Measurements from ENCODE around the gene IFNA1.

The IFNA1 gene

DNA sequence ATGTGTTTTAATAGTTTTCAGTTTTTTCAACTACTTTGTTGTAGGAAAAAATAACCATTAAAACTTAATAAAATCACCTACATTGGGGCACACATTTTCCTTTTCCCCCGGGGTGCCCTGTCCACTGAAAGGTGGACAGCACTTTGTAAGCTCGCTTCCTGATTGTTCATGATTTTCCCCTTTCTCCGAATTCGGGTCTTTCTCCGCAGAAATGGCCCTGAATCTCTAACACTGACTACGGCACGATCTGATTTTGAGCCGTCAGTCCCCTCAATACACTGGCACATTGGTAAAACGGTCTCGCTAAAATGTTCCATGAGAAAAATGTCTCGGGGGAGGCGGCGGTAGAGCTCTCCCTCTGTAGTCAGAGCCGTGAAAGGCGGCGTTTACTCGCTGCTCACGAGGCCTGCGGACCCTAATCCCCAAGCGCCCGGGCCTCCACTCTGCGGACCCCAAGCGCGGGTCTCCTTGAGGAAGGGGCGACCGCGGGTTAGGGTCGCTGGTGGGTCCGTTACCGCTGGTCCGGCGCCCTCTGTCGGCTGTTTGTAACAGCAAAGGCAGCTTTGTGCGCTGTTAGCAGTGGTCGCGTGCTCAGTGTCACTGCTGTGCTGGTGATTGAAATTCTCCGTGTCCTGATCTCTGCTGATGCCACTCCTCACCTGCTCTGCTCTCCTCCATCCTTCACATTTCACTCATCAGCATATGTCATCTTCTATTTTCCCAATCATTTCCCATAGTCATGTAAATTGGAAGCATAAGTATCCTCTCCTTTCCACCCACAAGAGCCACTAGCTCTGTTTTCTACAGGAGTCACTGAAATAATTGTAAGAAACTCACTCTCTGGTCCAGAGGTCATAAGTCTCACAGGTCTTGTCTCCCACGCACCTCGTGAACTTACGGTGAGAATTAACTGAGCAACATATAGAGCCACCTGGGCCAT, 44.2 kb upstream of the IFNA1 start (continued):
- TF ChIP-seq, protein P1, sequence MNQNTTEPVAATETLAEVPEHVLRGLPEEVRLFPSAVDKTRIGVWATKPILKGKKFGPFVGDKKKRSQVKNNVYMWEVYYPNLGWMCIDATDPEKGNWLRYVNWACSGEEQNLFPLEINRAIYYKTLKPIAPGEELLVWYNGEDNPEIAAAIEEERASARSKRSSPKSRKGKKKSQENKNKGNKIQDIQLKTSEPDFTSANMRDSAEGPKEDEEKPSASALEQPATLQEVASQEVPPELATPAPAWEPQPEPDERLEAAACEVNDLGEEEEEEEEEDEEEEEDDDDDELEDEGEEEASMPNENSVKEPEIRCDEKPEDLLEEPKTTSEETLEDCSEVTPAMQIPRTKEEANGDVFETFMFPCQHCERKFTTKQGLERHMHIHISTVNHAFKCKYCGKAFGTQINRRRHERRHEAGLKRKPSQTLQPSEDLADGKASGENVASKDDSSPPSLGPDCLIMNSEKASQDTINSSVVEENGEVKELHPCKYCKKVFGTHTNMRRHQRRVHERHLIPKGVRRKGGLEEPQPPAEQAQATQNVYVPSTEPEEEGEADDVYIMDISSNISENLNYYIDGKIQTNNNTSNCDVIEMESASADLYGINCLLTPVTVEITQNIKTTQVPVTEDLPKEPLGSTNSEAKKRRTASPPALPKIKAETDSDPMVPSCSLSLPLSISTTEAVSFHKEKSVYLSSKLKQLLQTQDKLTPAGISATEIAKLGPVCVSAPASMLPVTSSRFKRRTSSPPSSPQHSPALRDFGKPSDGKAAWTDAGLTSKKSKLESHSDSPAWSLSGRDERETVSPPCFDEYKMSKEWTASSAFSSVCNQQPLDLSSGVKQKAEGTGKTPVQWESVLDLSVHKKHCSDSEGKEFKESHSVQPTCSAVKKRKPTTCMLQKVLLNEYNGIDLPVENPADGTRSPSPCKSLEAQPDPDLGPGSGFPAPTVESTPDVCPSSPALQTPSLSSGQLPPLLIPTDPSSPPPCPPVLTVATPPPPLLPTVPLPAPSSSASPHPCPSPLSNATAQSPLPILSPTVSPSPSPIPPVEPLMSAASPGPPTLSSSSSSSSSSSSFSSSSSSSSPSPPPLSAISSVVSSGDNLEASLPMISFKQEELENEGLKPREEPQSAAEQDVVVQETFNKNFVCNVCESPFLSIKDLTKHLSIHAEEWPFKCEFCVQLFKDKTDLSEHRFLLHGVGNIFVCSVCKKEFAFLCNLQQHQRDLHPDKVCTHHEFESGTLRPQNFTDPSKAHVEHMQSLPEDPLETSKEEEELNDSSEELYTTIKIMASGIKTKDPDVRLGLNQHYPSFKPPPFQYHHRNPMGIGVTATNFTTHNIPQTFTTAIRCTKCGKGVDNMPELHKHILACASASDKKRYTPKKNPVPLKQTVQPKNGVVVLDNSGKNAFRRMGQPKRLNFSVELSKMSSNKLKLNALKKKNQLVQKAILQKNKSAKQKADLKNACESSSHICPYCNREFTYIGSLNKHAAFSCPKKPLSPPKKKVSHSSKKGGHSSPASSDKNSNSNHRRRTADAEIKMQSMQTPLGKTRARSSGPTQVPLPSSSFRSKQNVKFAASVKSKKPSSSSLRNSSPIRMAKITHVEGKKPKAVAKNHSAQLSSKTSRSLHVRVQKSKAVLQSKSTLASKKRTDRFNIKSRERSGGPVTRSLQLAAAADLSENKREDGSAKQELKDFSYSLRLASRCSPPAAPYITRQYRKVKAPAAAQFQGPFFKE (tag by site-specific recombination; IDR thresholded peaks at IDR 0.05; ENCODE audit: borderline replicate concordance), result no peak
- TF ChIP-seq, protein P2, sequence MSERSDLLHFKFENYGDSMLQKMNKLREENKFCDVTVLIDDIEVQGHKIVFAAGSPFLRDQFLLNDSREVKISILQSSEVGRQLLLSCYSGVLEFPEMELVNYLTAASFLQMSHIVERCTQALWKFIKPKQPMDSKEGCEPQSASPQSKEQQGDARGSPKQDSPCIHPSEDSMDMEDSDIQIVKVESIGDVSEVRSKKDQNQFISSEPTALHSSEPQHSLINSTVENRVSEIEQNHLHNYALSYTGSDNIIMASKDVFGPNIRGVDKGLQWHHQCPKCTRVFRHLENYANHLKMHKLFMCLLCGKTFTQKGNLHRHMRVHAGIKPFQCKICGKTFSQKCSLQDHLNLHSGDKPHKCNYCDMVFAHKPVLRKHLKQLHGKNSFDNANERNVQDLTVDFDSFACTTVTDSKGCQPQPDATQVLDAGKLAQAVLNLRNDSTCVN (tag by site-specific recombination; optimal IDR thresholded peaks at IDR 0.05), result peak; percentile 36
- no peak for TF ChIP-seq KLF8 (tag by site-specific recombination; IDR thresholded peaks at IDR 0.05)
- no peak for TF ChIP-seq ZNF510 (tag by site-specific recombination; IDR thresholded peaks at IDR 0.05; ENCODE audit: insufficient replicate concordance)
- peak; percentile 38; the same call in 1 of the 2 replicates for TF ChIP-seq ZFP37 (tag by site-specific recombination; IDR thresholded peaks at IDR 0.05)
- TF ChIP-seq ZNF777 (tag by site-specific recombination; IDR thresholded peaks at IDR 0.05; ENCODE audit: borderline replicate concordance), result no peak
- no peak for TF ChIP-seq ZNF155 (tag by site-specific recombination; IDR thresholded peaks at IDR 0.05)

DNA sequence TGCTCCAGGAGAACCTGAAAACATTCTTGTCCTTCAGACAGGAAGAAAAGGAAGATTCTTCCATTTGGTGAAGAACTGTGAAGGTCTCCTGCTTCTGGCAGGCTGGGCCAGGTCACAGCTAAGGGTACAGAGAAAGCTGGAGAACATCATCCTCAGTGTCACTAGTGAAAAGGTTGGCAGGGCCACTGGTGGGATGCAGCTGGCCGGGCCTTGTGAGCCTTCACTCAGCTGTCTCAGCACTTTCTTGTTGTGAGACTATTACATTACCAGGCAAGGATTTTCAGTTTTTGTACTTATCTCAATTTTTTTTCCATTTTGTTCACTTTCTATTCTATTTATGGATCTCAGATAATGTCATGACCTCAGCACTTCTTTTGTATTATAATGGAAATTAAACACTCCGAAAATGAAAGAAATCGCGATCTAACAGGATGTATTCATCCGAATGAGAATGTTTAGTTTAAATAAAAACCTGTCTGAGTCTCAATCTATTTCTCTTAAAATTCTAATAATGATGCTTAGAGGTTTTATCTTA, 41.2 kb upstream of the IFNA1 start:
- Histone ChIP-seq H3K4me3 (ENCODE audit: low read depth, low read length) (no peak overlapping the region), H3K9me3 (ENCODE audit: control insufficient read depth, insufficient read depth, low read depth, low read length) (no peaks in the 10 kb centered on the region), H3K27ac (ENCODE audit: extremely low read depth, low read depth, low read length) (no peak overlapping the region), H3K4me1 (ENCODE audit: control insufficient read depth, insufficient read depth, low read length) (no peaks in the 10 kb centered on the region), H3K36me3 (ENCODE audit: control insufficient read depth in 2 of 2, insufficient read depth in 1 of 2, low read length in 2 of 2) (no peaks in the 10 kb centered on the region)
- ChIA-PET CTCF (interaction anchor here (0.6 to 1.5 kb wide), 5 partner anchors 14 to 483 kb away, joined by 3 to 7 read pairs (median 3); partner anchors contain the start of gene IFNA2), POLR2A (no interaction called here)
- no peak for TF ChIP-seq ZNF561 (tag by site-specific recombination; IDR thresholded peaks at IDR 0.05; ENCODE audit: borderline replicate concordance)
- TF ChIP-seq PRDM1 (tag by site-specific recombination; IDR thresholded peaks at IDR 0.05), result 0 out of 2 replicates have a peak, but pooled peaks have one; percentile 10

DNA sequence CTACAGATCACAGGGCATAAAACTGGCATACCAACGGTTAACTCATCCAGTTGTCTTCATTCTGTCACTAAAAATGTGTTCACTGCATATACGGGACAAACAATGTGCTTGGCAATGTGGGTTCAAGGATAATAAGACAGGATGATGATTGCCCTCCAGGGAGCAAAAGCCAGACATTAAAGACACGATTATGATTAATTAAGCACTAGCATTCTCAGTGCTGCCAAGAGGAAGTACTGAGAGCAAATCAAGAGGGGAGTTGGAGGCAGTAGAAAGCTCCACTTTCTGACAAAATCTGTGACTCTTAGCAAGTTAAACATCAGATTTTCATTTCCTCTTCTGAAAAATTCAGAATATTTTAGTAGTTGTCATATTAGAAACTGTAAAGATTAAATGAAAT, 40.3 kb upstream of the IFNA1 start:
- Histone ChIP-seq H3K4me3 (ENCODE audit: low read depth, low read length) (no peak overlapping the region), H3K9me3 (ENCODE audit: control insufficient read depth, insufficient read depth, low read depth, low read length) (no peaks in the 10 kb centered on the region), H3K4me1 (ENCODE audit: control insufficient read depth, insufficient read depth, low read length) (no peaks in the 10 kb centered on the region), H3K27ac (ENCODE audit: extremely low read depth, low read depth, low read length) (no peak overlapping the region), H3K36me3 (ENCODE audit: control insufficient read depth in 2 of 2, insufficient read depth in 1 of 2, low read length in 2 of 2) (no peaks in the 10 kb centered on the region)
- ChIA-PET CTCF (interaction anchor here (1.5 to 1.6 kb wide), 2 partner anchors 8 to 74 kb away, joined by 3 to 4 read pairs; no protein-coding TSS in a partner anchor), POLR2A (no interaction called here)
- TF ChIP-seq FEZF1 (tag by site-specific recombination; IDR thresholded peaks at IDR 0.05) (no peak), ZBTB20 (tag by site-specific recombination; IDR thresholded peaks at IDR 0.05) (no peak), ZNF621 (tag by site-specific recombination; IDR thresholded peaks at IDR 0.05) (no peak), ZNF416 (tag by site-specific recombination; IDR thresholded peaks at IDR 0.05) (no peak), ZNF426 (tag by site-specific recombination; IDR thresholded peaks at IDR 0.05) (no peak), ZBTB21 (tag by site-specific recombination; IDR thresholded peaks at IDR 0.05) (no peak), ZNF701 (tag by site-specific recombination; IDR thresholded peaks at IDR 0.05) (no peak), KLF8 (tag by site-specific recombination; IDR thresholded peaks at IDR 0.05) (no peak), ZNF37A (tag by site-specific recombination; IDR thresholded peaks at IDR 0.05) (no peak), ZFP3 (tag by site-specific recombination; IDR thresholded peaks at IDR 0.05; ENCODE audit: low read depth) (no peak)
- TF ChIP-seq, protein P3, sequence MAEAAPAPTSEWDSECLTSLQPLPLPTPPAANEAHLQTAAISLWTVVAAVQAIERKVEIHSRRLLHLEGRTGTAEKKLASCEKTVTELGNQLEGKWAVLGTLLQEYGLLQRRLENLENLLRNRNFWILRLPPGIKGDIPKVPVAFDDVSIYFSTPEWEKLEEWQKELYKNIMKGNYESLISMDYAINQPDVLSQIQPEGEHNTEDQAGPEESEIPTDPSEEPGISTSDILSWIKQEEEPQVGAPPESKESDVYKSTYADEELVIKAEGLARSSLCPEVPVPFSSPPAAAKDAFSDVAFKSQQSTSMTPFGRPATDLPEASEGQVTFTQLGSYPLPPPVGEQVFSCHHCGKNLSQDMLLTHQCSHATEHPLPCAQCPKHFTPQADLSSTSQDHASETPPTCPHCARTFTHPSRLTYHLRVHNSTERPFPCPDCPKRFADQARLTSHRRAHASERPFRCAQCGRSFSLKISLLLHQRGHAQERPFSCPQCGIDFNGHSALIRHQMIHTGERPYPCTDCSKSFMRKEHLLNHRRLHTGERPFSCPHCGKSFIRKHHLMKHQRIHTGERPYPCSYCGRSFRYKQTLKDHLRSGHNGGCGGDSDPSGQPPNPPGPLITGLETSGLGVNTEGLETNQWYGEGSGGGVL (tag by site-specific recombination; IDR thresholded peaks at IDR 0.05), result no peak
- TF ChIP-seq, protein P4, sequence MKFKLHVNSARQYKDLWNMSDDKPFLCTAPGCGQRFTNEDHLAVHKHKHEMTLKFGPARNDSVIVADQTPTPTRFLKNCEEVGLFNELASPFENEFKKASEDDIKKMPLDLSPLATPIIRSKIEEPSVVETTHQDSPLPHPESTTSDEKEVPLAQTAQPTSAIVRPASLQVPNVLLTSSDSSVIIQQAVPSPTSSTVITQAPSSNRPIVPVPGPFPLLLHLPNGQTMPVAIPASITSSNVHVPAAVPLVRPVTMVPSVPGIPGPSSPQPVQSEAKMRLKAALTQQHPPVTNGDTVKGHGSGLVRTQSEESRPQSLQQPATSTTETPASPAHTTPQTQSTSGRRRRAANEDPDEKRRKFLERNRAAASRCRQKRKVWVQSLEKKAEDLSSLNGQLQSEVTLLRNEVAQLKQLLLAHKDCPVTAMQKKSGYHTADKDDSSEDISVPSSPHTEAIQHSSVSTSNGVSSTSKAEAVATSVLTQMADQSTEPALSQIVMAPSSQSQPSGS (tag by site-specific recombination; IDR thresholded peaks at IDR 0.05; ENCODE audit: low read depth), result no peak

All from HEK293 (cell line).